GM20000 (cell line): ENCODE results near the gene TRIM15.

Experiments used
- DNase-seq: peaks from one replicate; pipeline ENCODE4 v3.0.0; 2012; ENCODE audit warnings: low spot score
- TF ChIP-seq, protein P1 (sequence below): IDR thresholded peaks from 2 replicates; pipeline ENCODE4 v1.5.1; 2012; ENCODE audit warnings: mild to moderate bottlenecking, control low read depth; ENCODE audit errors: extremely low read depth, missing control alignments

Gene TRIM15

DNA sequence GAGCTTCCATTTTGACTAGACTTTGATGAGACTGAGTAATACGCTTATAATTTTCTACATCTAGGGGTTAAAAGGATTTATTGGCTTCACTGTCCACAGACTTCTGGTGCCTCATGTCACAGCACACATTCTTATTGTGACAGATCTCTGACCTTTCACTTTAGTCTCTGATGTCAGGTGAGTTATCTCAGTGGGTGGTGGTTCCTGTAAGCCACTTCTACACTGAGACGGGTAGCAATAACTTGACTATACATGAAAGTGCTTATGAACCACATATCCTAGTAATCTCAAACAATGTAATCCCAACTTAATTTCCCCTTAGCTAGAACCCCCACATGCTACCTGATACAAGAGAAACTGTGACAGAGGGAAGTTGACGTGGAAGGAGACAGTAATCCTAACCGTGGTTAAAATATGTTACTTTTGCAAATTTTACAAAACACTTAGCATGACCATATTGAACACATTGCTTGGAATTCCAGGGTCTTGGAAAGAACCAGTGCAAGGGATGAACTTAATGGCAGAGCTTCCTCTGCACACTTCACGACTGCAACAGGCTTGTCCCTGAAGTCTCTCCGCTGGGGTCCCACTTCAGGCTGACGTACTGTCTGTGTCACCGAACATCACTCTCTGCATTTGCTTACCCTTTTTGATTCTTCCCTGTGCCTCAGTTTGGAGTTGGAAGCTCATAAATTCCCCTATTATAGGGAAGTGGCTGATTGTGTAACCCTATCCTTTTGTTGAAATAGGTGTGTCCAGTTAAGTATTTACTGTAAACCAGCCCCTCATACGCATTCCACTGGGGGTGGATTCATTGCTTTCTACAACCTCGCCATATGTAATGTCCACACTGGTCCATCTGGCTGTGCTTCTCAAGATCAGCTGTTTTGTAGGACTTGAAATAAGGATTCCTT is 33.8 kb upstream of the TRIM15 start:
- DNase-seq = no peak
- TF ChIP-seq, protein P1, sequence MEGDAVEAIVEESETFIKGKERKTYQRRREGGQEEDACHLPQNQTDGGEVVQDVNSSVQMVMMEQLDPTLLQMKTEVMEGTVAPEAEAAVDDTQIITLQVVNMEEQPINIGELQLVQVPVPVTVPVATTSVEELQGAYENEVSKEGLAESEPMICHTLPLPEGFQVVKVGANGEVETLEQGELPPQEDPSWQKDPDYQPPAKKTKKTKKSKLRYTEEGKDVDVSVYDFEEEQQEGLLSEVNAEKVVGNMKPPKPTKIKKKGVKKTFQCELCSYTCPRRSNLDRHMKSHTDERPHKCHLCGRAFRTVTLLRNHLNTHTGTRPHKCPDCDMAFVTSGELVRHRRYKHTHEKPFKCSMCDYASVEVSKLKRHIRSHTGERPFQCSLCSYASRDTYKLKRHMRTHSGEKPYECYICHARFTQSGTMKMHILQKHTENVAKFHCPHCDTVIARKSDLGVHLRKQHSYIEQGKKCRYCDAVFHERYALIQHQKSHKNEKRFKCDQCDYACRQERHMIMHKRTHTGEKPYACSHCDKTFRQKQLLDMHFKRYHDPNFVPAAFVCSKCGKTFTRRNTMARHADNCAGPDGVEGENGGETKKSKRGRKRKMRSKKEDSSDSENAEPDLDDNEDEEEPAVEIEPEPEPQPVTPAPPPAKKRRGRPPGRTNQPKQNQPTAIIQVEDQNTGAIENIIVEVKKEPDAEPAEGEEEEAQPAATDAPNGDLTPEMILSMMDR = no peak

DNA sequence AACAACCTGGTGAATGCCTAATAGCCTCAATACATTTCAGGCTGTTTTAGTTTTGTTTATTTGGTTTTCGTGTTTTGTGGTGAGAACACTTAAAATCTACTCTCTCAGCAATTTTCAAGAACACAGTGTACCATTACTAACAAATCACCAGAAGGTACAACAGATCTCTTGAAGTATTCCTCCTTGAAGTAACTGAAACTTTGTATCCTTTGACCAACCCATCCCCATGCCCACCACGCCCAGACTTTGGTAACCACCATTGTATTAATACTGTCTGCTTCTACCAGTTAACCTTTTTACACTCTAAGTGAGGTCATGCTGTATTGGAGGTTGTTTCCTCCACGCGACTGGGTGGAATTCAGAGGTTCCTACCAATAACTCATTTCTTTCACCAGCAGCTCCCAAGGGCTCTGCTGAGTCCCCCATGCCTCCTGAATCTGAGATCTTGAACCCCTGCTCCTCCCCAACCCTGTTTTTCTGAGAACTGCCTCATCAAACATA is 33.1 kb upstream of the TRIM15 start:
- TF ChIP-seq, protein P1 = no peak
- DNase-seq = no peak

DNA sequence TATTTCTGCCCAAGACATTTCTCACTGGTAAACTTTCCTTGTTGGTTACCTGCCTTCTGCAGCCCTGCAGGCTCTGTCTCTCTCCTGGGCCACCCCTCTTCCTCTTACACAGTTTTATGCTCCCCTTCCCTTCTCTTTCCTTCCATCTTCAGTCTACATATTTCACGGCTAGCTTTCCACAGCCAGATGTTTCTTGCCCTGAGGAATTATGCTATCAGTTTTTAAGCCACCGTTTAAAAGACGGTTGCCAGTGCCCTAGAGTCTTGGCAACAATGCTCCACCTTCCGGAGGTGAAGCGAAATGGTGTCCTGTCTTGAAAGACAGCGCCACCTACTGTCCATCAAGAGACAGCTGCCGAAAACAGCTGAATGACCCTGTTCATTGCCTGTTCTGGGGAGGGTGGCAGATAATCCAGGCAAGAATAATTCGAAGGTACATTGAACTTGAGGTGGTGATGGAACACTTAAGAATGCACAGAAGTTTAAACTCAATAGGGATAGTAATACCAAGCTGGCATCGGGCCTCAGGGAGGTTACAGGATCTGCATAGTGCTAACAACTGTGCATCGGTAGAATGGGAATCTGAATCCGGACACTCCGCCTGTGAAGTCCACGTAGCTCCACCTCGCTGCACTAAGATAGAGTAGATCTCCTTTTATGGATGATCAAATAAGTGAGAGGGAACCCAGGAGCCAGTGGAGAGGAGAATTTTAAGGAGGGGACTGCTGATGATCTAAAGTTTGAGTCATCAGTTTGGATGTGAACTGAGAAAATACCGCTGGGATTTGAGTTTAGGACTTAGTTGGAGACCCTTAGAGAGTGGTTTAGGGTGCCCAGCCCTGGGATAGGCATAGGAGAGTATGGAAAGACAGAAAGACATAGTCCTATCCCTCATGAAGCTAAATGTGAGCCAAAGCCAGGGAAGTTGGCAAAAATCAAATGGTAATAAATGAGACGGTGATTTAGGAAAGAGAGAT is 32.2 kb upstream of the TRIM15 start:
- TF ChIP-seq, protein P1 = peak; percentile 99
- DNase-seq = peak; percentile 89

DNA sequence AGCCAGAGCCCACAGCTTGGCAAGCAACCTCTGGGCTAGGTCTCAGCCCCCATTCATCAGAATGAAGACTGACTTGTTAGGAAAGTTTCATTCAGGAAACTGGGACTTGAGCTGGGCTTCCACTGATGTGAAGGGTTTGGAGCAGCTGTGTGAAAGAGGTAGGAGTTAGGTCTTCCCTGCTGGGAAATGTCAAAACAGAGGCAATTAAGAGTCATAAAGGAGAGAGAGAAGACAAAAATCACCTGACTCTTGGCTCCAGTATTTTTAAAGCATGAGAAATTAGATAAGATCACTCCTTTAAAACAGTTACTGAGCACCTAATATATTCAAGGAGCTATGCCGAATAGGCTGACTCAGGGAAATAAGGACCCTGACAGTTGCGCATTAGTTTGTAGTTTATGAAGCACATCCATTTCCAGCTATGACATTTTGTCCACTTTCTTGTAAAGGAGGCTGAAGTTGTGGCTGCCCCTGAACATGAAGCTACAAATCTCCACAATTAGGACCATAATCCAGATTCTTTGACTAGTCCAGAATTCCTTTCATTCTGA is 31.3 kb upstream of the TRIM15 start:
- TF ChIP-seq, protein P1 = no peak
- DNase-seq = no peak

DNA sequence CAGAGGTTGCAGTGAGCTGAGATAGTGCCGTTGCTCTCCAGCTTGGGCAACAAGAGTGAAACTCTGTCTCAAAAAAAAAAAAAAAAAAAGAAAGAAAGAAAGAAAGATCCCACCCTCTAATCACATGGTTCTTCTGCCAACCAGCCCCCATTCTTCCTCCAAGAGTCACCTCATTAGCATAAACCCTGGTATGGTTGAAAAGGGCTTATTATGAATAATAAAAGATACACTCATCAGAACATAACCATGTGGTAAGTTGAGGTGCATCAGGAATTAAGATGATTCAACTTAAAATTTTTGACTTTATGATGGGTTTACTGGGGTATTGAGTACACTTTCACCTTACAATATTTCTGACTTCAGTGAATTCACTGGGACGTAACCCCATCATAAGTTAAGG is 28.2 kb upstream of the TRIM15 start:
- TF ChIP-seq, protein P1 = no peak
- DNase-seq = no peak

DNA sequence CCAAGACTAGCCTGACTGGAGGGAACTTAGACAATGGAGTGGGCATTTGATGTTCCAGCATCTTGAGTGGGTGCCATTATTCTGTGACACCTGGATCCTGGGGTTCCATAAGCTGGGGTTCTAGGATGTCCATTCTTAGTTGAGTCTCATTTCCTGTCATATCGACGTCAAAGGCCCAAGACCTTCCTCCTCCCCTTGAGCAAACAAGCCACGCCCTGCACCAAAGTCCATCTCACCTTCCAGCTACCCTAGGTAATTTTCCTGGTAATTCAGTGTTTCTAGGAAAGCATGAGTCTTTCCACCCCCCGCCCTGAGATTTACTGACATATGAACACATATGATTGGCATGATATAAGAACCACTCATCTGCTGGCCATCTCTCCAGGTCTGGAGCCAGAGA is 27.6 kb upstream of the TRIM15 start, which contains the start of gene TRIM40:
TSS of gene TRIM40 (plus strand) at position 384 of the 400 bp plus-strand sequence. CDS start 897 bp downstream, outside the sequence.
- TF ChIP-seq, protein P1 = no peak
- DNase-seq = no peak
